Measurements from ENCODE around the gene MT1HL1. TPM values are rescaled to one million over a fixed set of nuclear protein-coding genes. Genes with fewer than 3 reads are reported as not detected.

Gene MT1HL1
- total and polyA plus RNA-seq, 2 of the 4 experiments (the other 2 are of a cell fraction), result not detected

- TF ChIP-seq ELK1 (IDR thresholded peaks at IDR 0.05; ENCODE audit: borderline replicate concordance, low read depth, low read length) (no peak), BHLHE40 (IDR thresholded peaks at IDR 0.05; ENCODE audit: low read depth, low read length) (no peak), CTCF (conservative IDR thresholded peaks at IDR 0.05; ENCODE audit: low read depth, low read length) (no peak), RCOR1 (IDR thresholded peaks at IDR 0.05; ENCODE audit: insufficient replicate concordance, low read length) (no peak), SMC3 (IDR thresholded peaks at IDR 0.05; ENCODE audit: low read depth, low read length) (no peak), MAFK (IDR thresholded peaks at IDR 0.05; ENCODE audit: low read depth, low read length) (no peak), CEBPB (IDR thresholded peaks at IDR 0.05; ENCODE audit: low read depth, low read length) (no peak), FOS (IDR thresholded peaks at IDR 0.05; ENCODE audit: low read depth, low read length) (no peak), MXI1 (IDR thresholded peaks at IDR 0.05; ENCODE audit: borderline replicate concordance, low read depth, low read length) (no peak), NFE2L2 (IDR thresholded peaks at IDR 0.05; ENCODE audit: low read depth, low read length) (no peak), CHD1 (IDR thresholded peaks at IDR 0.05; ENCODE audit: low read depth, low read length) (no peak)
- TF ChIP-seq, protein P1, sequence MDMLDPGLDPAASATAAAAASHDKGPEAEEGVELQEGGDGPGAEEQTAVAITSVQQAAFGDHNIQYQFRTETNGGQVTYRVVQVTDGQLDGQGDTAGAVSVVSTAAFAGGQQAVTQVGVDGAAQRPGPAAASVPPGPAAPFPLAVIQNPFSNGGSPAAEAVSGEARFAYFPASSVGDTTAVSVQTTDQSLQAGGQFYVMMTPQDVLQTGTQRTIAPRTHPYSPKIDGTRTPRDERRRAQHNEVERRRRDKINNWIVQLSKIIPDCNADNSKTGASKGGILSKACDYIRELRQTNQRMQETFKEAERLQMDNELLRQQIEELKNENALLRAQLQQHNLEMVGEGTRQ (IDR thresholded peaks at IDR 0.05; ENCODE audit: low read depth, low read length), result no peak
- no peaks in the 10 kb centered on the region for H3K4me1 ChIP-seq (ENCODE audit: control insufficient read depth, insufficient read depth, low read length)
- dilution Hi-C loops (cut with HindIII; ENCODE audit: low sequenced_read_pairs, unreplicated experiment) (no loop called here), in situ Hi-C loops (cut with MboI; ENCODE audit: low sequenced_read_pairs) (no loop called here), intact Hi-C loops (cut with micrococcal nuclease) (no loop called here)
- no peak overlapping the region for H4K91ac ChIP-seq (ENCODE audit: insufficient read depth, low read depth, low read length)
- no peak overlapping the region for H4K5ac ChIP-seq (ENCODE audit: low read depth, low read length)
- WGBS, 2 experiments (ENCODE audit: extremely low coverage in 2 of 2, insufficient read length in 1 of 2), result no CpG with 5 or more reads among the region's 8 CpGs
- H2BK5ac ChIP-seq (ENCODE audit: low read depth, low read length, poor library complexity, severe bottlenecking), result no peak overlapping the region
- no peaks in the 10 kb centered on the region for H3K36me3 ChIP-seq (ENCODE audit: control insufficient read depth, insufficient read depth, low read length)
- no peaks in the 10 kb centered on the region for H3K79me1 ChIP-seq (ENCODE audit: low read depth in 1 of 2, low read length in 2 of 2)
- DNase-seq (no peak), ATAC-seq (ENCODE audit: low read depth) (no peak)
- no peak overlapping the region for H3K4me2 ChIP-seq (ENCODE audit: low read depth, low read length)
- ChIA-PET POLR2A (ENCODE audit: unreplicated experiment) (no interaction called here), CTCF (no interaction called here)
- no peaks in the 10 kb centered on the region for H3K27me3 ChIP-seq (ENCODE audit: control insufficient read depth, insufficient read depth, low read length)
- no peaks in the 10 kb centered on the region for H4K20me1 ChIP-seq (ENCODE audit: insufficient read depth, low read length)
- H3K18ac ChIP-seq (ENCODE audit: low read depth, low read length), result no peak overlapping the region
- no peaks in the 10 kb centered on the region for H3K9me1 ChIP-seq (ENCODE audit: insufficient read depth, low read length)
- no peak overlapping the region for H2BK15ac ChIP-seq (ENCODE audit: low read depth, low read length)
- BruUV-seq (replicated peaks), result no TSS peak
- H2AK9ac ChIP-seq (replicated peaks; ENCODE audit: low read depth, low read length, poor library complexity), result no peak overlapping the region
- H3K14ac ChIP-seq (replicated peaks; ENCODE audit: low read depth, low read length), result no peak overlapping the region
- H2AK5ac ChIP-seq (ENCODE audit: low read depth, low read length), result no peak overlapping the region
- no peak overlapping the region for H4K8ac ChIP-seq (ENCODE audit: low read depth in 2 of 2, low read length in 2 of 2)
- no peak overlapping the region for H3K4me3 ChIP-seq (ENCODE audit: insufficient read depth, low read depth, low read length)
- no peak overlapping the region for H2BK120ac ChIP-seq (ENCODE audit: low read depth, low read length)
- H3K4ac ChIP-seq (ENCODE audit: low read depth, low read length), result no peak overlapping the region
- H3K23ac ChIP-seq (ENCODE audit: low read depth, low read length), result no peak overlapping the region
- no peak overlapping the region for H3K9ac ChIP-seq (ENCODE audit: low read depth, low read length)
- peaks cover 31% of the 10 kb centered on the region for H3K9me3 ChIP-seq (ENCODE audit: control insufficient read depth, insufficient read depth, low read length)
- no peak overlapping the region for H3K27ac ChIP-seq (ENCODE audit: insufficient read depth, low read length)
- H2AFZ ChIP-seq (replicated peaks; ENCODE audit: low read length, poor library complexity), result no peak overlapping the region
- H2BK20ac ChIP-seq (ENCODE audit: low read depth, low read length), result no peak overlapping the region
- H3K56ac ChIP-seq (ENCODE audit: extremely low read depth, insufficient read depth, low read length), result no peak overlapping the region
Observed at GRCh38 chr1:237003516-237003915, 725 bp downstream of the MT1HL1 start.

Measured in IMR-90 (cell line).